CD4-positive, alpha-beta T cell treated with Interleukin-15 for 4 hours (primary cell): ENCODE data around the gene ZG16B.
A peak's percentile ranks its signal among the peaks of the same experiment; 100 is the strongest.

Experiments
- DNase-seq: peaks from one replicate; pipeline ENCODE4 v3.0.0-alpha.2; 2020; ENCODE audit warnings: low spot score

The ZG16B gene

GRCh38 chr16:2867987-2868789 lies 38.1 kb downstream of the ZG16B start:
- DNase-seq, result peak; percentile 95

GRCh38 chr16:2871926-2872325 lies 41.8 kb downstream of the ZG16B start:
- DNase-seq, result no peak

- no peak for DNase-seq
These were observed 44.2 kb downstream of the ZG16B start for GRCh38 chr16:2874032-2874911.

GRCh38 chr16:2874912-2875362 lies 44.8 kb downstream of the ZG16B start:
- DNase-seq, result peak; percentile 64

- no peak for DNase-seq
These were observed 49.9 kb downstream of the ZG16B start for GRCh38 chr16:2879854-2880508.
